Measurements from ENCODE around the gene B4GALNT2.

Gene B4GALNT2

DNA sequence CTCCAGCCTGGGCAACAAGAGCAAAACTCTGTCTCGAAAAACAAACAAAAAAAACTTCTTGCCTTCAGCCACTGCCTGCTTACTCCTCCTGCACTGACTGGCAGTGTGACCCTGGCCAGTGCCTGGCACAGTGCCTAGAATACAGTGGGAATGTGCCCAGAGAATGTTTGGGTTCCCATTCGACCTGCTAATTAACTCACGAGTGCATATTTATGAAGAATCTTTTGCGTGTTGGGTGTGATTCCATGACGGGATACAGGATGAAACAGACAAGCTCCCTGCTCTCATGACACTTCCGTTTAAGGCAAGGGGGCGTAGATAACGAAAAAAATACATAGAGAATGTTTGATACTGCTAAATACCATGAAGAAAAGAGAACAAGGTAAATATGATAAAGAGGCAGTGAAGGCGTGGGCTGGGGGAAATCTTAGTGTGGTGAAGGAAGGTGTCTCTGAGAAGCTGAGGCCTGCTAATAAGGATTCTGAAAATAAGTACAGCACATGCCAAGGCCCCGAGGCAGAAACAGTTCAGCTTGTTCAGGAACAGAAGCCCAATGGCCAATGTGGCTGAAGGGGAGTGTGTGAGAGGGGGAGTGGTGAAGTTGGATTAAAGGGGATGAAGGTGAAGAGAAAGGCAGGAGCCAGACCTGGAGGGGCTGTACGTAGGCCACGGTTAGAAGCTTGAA is 82.2 kb downstream of the B4GALNT2 start:
- Histone ChIP-seq H3K27ac (no peak overlapping the region), H3K36me3 (replicated peaks) (no peaks in the 10 kb centered on the region), H3K27me3 (replicated peaks) (no peaks in the 10 kb centered on the region), H3K4me3 (ENCODE audit: low read depth, low read length) (no peak overlapping the region)
- no peak for DNase-seq
- in situ Hi-C loops (cut with HindIII; ENCODE audit: low pct_ligation_motif_present, low sequenced_read_pairs) = no loop called here
- TF ChIP-seq, protein P1, sequence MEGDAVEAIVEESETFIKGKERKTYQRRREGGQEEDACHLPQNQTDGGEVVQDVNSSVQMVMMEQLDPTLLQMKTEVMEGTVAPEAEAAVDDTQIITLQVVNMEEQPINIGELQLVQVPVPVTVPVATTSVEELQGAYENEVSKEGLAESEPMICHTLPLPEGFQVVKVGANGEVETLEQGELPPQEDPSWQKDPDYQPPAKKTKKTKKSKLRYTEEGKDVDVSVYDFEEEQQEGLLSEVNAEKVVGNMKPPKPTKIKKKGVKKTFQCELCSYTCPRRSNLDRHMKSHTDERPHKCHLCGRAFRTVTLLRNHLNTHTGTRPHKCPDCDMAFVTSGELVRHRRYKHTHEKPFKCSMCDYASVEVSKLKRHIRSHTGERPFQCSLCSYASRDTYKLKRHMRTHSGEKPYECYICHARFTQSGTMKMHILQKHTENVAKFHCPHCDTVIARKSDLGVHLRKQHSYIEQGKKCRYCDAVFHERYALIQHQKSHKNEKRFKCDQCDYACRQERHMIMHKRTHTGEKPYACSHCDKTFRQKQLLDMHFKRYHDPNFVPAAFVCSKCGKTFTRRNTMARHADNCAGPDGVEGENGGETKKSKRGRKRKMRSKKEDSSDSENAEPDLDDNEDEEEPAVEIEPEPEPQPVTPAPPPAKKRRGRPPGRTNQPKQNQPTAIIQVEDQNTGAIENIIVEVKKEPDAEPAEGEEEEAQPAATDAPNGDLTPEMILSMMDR (IDR thresholded peaks at IDR 0.05; ENCODE audit: low read depth, low read length, missing control alignments) = no peak

DNA sequence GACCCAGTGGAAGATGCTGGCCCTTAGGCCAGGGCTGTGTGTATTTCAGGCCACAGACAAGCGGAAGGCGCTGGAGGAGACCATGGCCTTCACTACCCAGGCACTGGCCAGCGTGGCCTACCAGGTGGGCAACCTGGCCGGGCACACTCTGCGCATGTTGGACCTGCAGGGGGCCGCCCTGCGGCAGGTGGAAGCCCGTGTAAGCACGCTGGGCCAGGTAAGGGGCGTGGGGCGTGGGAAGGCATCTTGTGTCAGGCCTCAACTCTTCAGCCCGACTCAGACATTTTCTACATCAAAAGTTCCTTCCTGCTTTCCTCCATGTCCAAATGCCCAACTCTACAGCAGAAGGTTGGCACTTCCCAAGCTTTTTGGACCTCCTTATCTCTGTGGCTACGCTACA is 83.9 kb downstream of the B4GALNT2 start:
- H3K4me3 ChIP-seq (ENCODE audit: low read depth, low read length) = no peak overlapping the region
- H3K36me3 ChIP-seq (replicated peaks) = no peaks in the 10 kb centered on the region
- TF ChIP-seq, protein P1 (IDR thresholded peaks at IDR 0.05; ENCODE audit: low read depth, low read length, missing control alignments) = no peak
- in situ Hi-C loops (cut with HindIII; ENCODE audit: low pct_ligation_motif_present, low sequenced_read_pairs) = no loop called here
- DNase-seq = no peak
- no peak overlapping the region for H3K27ac ChIP-seq
- no peaks in the 10 kb centered on the region for H3K27me3 ChIP-seq (replicated peaks)

- no peak overlapping the region for H3K27ac ChIP-seq
- no peaks in the 10 kb centered on the region for H3K27me3 ChIP-seq (replicated peaks)
- DNase-seq = no peak
- TF ChIP-seq, protein P1 (IDR thresholded peaks at IDR 0.05; ENCODE audit: low read depth, low read length, missing control alignments) = no peak
- in situ Hi-C loops (cut with HindIII; ENCODE audit: low pct_ligation_motif_present, low sequenced_read_pairs) = no loop called here
- H3K4me3 ChIP-seq (ENCODE audit: low read depth, low read length) = no peak overlapping the region
- no peaks in the 10 kb centered on the region for H3K36me3 ChIP-seq (replicated peaks)
These were observed 84.5 kb downstream of the B4GALNT2 start for GRCh38 chr17:49216953-49217650.

GRCh38 chr17:49217651-49218413 is 85.3 kb downstream of the B4GALNT2 start:
- TF ChIP-seq, protein P1 (IDR thresholded peaks at IDR 0.05; ENCODE audit: low read depth, low read length, missing control alignments) = no peak
- Histone ChIP-seq H3K27ac (no peak overlapping the region), H3K27me3 (replicated peaks) (no peaks in the 10 kb centered on the region), H3K4me3 (ENCODE audit: low read depth, low read length) (no peak overlapping the region), H3K36me3 (replicated peaks) (no peaks in the 10 kb centered on the region)
- no peak for DNase-seq
- in situ Hi-C loops (cut with HindIII; ENCODE audit: low pct_ligation_motif_present, low sequenced_read_pairs) = no loop called here

GRCh38 chr17:49218941-49219913 is 86.7 kb downstream of the B4GALNT2 start:
- H3K36me3 ChIP-seq (replicated peaks) = no peaks in the 10 kb centered on the region
- TF ChIP-seq, protein P1 (IDR thresholded peaks at IDR 0.05; ENCODE audit: low read depth, low read length, missing control alignments) = peak; percentile 51
- DNase-seq = no peak
- in situ Hi-C loops (cut with HindIII; ENCODE audit: low pct_ligation_motif_present, low sequenced_read_pairs) = no loop called here
- H3K27ac ChIP-seq = no peak overlapping the region
- peaks cover 7% of the 10 kb centered on the region for H3K27me3 ChIP-seq (replicated peaks)
- no peak overlapping the region for H3K4me3 ChIP-seq (ENCODE audit: low read depth, low read length)

Measured in brain microvascular endothelial cell (primary cell).